Lung microvascular endothelial cell (primary cell): ENCODE data around the gene KREMEN2. TPM values are rescaled to one million over a fixed set of nuclear protein-coding genes. Genes with fewer than 3 reads are reported as not detected.
"Not testable (repeated sequence)": the region's sequence is repeated elsewhere in the genome, so short reads cannot be mapped to it uniquely, and the experiment has no call there.

ENCODE experiments used
- DNase-seq, 2 donors: peaks; one replicate each; pipeline versions ENCODE4 v3.0.0 to v3.0.0-alpha.2; 2010; ENCODE audit warnings: low read depth in 2 of 2
- total RNA-seq: library from RNA; depleted of rRNA; stranded (reverse); fragments of >200 nt; gene quantifications from 2 replicates; pipeline ENCODE4 v1.2.1, GENCODE V29; 2014

KREMEN2 gene
- total RNA-seq, 1 donor from 2014 or later = not detected

DNA sequence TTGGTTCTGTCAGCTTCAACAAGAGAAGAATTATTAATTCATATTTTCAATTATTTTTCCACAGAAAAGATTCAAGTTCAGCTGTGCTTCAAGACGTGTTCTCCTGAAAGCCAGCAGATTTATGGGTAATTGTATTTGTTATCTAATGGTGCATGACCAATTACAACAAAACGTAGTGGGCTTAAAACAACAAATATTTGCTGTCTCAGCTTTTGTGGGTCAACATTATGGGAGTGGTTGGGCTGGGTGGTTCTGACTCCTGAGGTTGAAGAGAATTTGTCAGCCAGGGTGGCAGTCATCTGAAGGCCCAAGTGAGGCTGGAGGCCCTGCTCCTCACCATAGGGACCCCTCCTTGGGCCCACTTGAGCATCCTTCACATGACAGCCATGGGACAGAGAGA, 24.1 kb upstream of the KREMEN2 start:
- no peak for DNase-seq

DNA sequence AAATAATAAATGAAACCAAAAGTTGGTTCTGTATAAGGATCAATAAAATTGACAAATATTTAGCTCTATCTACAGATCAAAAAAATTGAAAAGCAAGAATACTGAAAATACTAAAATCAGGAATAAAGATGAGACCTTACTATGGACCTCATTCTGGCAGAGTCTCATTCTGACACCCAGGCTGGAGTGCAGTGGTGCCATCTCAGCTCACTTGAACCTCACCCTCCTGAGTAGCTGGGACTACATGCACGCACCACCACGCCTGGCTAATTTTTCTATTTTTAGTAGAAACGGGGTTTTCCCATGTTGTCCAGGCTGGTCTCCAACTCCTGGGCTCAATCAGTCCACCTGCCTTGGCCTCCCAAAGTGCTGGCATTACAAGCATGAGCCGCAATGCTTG, 22.0 kb upstream of the KREMEN2 start:
- no peak for DNase-seq

- DNase-seq = not testable (repeated sequence)
These were observed 20.4 kb upstream of the KREMEN2 start for GRCh38 chr16:2943716-2944115.

- DNase-seq = no peak
These were observed 17.4 kb upstream of the KREMEN2 start for GRCh38 chr16:2946649-2947048.

DNA sequence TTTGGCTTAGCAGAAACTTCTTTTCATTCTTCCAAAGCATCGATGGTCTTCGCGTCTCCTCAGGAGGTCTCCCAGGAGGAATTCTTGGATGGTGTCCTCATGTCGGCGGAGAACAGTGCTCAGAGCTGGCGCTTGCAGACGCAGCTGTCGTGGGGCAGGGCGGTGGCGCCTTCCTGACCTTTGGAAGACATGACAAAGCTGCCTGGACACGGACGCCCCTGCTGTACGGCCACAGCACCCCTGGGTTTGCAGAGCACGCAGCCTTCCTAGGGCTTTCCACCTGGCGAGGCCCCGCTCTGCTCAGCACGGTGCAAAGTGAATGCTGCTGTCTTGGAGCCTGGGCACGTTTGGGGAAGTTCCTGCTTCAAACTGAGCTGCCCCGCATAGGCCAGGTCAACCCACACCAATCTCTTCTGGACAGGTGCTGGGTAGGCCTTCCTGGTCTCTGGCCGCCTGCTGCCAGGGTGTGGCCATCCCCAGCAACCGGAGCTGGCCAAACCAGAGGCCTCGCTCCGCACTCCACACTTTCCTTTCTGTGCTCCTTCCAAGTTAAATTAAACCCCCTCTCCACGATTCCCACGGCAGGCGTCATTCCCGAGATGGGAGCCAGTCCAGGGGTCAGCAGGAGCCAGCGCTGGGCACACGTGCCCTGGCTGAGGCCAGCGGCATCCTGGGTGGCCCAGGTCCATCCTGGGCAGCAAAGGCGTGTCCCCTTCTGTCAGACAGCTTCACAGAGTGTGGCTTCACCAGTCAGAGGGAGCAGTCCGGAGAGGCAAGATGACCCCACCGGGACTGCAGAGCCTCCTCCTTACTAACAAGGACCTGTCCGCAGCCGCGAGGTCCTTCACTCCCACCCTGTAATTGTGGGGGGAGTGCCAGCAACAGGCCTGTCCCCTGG, 15.0 kb upstream of the KREMEN2 start:
- DNase-seq = no peak

DNA sequence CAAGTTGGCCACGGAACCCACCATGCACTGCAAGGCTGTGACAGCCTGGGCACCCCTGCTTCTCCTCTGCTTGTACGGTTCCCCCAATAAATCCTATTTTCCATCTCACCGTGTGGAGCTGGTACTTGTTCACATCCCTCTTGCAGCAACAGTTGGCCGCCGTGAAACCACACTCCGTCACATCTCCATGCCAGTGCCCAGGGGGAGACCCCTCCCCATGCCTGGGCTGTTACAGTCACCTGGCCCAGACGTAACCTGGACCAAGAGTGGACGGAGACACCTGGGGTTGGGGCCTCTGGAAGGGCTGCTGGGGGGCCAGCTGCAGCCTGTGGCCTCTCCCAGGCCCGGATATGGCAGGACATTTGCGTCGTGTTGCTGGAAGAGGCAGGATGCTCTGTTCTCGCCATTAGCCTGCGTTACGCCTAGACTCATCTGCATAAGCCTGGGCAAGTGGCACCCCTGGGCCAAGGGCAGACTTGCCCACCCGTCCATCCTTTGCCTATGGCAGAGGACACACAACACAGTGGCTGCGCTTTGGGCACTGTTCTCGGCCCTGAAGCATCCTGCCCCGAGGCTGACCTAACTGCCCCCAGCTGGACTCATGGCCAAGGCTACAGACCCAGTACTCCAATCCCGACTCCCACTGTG, 14.2 kb upstream of the KREMEN2 start:
- no peak for DNase-seq

DNA sequence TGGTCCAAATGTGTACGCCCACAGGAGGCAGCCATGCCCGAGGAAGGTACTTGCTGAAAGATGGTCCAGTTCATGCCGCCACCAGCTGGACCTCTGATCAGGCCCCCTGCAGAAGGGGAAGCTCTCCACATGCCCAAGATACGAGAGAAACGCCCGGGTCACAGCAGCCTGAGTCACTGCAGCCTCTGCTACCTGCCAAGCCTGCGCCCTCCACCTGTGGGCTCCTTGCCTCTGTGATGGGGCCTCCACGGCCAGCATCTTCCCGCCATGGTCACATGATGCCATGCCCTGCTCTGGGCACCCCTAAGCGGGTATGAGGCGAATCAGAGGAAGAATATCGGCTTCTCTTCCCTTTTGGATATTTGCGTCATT, 13.7 kb upstream of the KREMEN2 start:
- no peak for DNase-seq

GRCh38 chr16:2950773-2951172, 13.3 kb upstream of the KREMEN2 start:
- no peak for DNase-seq

GRCh38 chr16:2952679-2953078, 11.4 kb upstream of the KREMEN2 start:
- DNase-seq = no peak

DNA sequence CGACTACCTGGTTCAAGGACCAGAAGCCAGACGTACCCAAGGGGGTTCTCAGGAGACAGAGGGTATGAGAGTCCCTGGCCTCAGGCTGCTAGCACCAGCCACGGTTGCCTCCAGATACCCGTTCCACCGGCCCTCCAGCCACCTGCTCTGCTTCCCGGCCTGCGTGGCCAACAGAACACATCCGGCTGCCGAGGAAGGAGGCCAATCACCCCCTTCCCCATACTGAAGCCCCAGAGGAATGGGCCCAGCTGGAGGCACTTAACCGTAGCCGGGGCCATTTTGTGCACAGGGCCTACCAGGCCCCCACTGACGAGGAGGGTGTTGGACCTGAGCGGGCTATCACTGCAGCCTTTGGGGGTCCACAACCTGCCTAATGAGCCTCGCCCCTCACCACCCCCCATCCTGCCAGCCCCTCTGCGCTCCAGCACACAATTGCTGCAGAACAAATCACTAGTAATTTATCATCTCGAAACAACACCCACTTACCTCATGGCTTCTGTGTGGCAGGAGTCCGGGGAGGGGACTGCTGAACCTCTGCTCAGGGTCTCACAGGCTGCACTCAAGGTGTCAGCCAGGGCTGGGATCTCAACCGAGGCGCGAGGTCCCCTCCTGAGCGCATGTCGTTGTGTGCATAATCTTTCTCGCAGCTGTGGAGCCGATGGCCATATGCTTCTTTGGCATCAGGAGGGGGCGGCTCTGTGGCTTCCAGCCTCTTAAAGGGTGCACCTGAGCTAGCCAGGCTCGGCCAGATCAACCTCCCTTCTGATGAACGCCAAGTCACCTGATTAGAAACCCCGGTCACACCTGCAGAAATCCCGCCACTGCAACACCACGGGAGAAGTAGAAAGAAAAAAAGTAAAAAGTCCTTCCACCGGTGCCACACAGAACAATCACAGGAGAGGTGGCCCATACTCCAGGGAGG, 10.1 kb upstream of the KREMEN2 start:
- no peak for DNase-seq

- DNase-seq = no peak
These were observed 9.3 kb upstream of the KREMEN2 start for GRCh38 chr16:2954656-2955381.

GRCh38 chr16:2955438-2955778, 8.7 kb upstream of the KREMEN2 start:
- no peak for DNase-seq

DNA sequence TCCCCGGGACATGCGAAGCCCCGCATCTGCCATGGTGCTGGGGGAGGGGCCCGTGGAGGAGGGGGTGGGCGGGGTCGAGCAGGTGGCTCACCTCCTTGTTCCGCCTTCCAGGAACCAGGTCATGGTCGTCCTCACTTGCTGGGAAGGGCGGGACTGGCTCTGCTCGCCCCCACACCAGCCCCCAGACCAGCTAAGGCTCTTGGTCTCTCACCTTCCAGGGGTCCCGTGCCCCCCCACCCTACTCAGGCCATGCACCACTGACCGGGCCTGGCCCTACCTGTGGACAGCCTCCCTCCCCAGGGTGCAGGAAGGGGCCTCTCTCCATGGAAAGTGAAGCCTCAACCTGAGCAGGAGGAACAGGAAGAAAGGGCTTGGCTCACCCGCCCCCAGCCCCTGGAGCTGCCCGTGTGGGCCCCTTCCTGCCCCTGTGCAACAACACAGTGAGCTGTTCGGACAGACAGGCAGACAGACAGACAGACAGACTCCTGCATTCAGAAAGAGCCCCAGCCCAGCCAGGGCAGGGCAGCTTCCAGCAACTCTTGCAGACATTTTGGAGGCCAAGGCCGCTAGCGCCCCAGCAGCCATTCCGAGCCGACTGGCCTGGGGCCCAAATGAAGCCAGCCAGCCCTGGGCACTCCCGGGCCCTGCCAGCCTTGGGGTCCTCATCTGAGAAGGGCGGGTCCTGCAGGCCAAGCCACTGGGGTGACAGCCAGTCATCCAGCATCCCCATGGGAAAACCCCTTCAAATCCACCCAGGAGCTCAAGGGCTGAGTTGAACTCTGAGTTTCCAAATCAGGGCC, 8.1 kb upstream of the KREMEN2 start:
- DNase-seq = no peak

- no peak for DNase-seq
These were observed 7.5 kb upstream of the KREMEN2 start for GRCh38 chr16:2956579-2956956.

DNA sequence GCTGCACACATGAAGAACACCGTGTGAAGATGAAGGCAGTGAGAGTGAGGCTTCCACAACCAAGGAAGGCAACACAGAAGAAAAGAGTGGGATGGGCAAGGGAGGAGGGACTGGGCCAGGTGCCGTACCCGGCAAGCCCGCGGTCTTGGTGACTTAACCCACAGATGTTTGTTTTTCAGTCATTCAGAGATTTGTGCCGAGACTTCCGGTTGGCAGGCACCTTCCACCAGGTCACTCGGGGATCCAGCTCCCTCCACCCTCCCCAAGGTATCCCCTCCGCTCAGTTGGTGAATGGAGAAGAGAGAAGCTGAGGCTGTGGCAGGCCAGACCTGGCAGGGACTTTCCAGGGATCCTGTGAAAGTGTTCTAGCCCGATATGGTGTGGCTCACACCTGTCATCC, 4.9 kb upstream of the KREMEN2 start:
- no peak for DNase-seq

GRCh38 chr16:2960183-2961010, 3.7 kb upstream of the KREMEN2 start:
- DNase-seq = no peak

GRCh38 chr16:2962334-2963073, 1.6 kb upstream of the KREMEN2 start:
- no peak for DNase-seq

DNA sequence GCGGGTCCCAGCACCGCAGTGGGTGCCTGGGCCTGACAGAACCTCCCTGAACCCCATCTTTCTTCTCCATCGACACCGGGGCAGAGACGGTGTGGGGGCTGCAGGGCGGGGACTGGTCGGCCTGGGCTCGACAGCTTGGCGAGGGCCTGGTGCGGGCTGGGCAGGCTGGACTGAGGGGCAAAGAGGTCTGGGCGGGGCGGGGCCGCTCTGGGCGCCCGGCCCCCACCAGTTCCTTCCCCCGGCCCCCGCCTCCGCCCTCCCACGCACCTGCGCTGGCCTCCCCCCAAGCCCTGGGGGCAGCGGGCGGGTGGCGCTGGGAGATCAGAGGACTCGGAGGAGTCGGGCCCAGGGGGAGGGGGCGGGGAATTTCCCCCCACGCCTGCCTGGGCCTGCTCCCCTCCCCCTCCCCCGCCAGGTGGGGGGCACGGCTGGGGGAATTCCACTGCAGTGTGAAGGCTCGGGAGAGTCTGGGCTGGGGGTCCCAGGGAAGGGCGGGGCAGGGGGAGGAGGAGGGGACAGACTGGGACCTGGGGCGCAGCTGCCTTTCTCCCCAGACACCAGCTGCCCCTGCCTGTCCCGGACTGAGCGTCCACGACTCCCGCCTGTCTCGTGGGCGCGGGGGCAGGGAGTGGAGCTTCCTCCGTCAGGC, 877 bp upstream of the KREMEN2 start:
- no peak for DNase-seq
